A673 (cell line): ENCODE results near the gene NCOA3.

Experiments used
- EZH2 ChIP-seq: fragments of 200-600 bp; sonication (generic); IDR thresholded peaks from 2 replicates; pipeline ENCODE4 v1.6.1; 2017; ENCODE audit warnings: borderline replicate concordance, low read depth, mild to moderate bottlenecking, mixed read lengths, antibody characterized with exemption, low read length; ENCODE audit not compliant: poor library complexity, severe bottlenecking
- TF ChIP-seq, protein P1 (sequence below): fragments of 300-800, 200-600 bp; sonication (generic); conservative IDR thresholded peaks from 2 replicates; pipeline ENCODE4 v1.5.1; 2017; ENCODE audit warnings: low read depth, mild to moderate bottlenecking, antibody characterized with exemption, low read length, moderate library complexity, mixed read lengths

DNA sequence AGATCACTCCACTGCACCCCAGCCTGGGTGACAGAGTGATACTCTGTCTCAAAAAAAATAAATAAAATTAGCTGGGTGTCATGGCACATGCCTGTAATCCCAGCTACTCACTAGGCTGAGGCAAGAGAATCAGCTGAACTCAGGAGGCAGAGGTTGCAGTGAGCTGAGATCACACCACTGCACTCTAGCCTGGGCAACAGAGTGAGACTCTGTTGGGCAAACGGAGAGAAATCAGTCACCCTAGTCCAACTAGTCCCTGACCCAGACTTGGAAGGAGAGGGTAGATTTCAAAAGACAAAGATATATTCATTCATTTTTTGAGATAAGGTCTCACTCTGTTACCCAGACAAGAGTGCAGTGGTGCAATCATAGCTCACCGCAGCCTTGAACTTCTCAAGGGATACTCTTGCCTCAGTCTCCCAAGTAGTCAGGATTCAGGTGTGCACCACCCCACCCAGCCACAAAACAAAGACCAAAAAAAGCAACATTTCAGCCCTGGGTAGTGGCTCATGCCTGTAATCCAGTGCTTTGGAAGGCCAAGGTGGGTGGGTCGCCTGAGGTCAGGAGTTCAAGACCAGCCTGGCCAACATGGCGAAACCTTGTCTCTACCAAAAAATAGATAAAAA, 26.2 kb upstream of the NCOA3 start:
- TF ChIP-seq, protein P1, sequence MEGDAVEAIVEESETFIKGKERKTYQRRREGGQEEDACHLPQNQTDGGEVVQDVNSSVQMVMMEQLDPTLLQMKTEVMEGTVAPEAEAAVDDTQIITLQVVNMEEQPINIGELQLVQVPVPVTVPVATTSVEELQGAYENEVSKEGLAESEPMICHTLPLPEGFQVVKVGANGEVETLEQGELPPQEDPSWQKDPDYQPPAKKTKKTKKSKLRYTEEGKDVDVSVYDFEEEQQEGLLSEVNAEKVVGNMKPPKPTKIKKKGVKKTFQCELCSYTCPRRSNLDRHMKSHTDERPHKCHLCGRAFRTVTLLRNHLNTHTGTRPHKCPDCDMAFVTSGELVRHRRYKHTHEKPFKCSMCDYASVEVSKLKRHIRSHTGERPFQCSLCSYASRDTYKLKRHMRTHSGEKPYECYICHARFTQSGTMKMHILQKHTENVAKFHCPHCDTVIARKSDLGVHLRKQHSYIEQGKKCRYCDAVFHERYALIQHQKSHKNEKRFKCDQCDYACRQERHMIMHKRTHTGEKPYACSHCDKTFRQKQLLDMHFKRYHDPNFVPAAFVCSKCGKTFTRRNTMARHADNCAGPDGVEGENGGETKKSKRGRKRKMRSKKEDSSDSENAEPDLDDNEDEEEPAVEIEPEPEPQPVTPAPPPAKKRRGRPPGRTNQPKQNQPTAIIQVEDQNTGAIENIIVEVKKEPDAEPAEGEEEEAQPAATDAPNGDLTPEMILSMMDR = no peak
- no peak for TF ChIP-seq EZH2
